GM23338 (cell line): ENCODE measurements around the gene MTX2. TPM values are rescaled to one million over a fixed set of nuclear protein-coding genes. Genes with fewer than 3 reads are reported as not detected.

Source experiments
- ATAC-seq: fragments of 200-7000 bp; cut with Tn5 transposase; 3 replicates; pipeline ENCODE4 v1.9.1; 2020
- DNase-seq: peaks from one replicate; pipeline ENCODE4 v3.0.0-alpha.2; 2015; ENCODE audit warnings: low spot score
- H2AFZ ChIP-seq: fragments of 200-600 bp; sonication (generic); 2 replicates; pipeline ENCODE4 v1.8.0; 2016; ENCODE audit warnings: antibody characterized with exemption, mild to moderate bottlenecking, moderate library complexity
- H3F3A ChIP-seq: fragments of 200-600 bp; sonication (generic); replicated peaks from 2 replicates; pipeline ENCODE4 v1.8.0; 2017; ENCODE audit warnings: antibody characterized with exemption, mixed run types, low read depth
- H3K27ac ChIP-seq: fragments of 200-600 bp; sonication (generic); 2 replicates; pipeline ENCODE4 v1.6.1; 2016; ENCODE audit warnings: low read depth
- H3K27me3 ChIP-seq: fragments of 200-600 bp; sonication (generic); 2 replicates; pipeline ENCODE4 v1.8.0; 2016; ENCODE audit warnings: mild to moderate bottlenecking, mixed run types, moderate library complexity; ENCODE audit not compliant: insufficient read depth
- H3K36me3 ChIP-seq: fragments of 200-600 bp; sonication (generic); 2 replicates; pipeline ENCODE4 v1.8.0; 2016; ENCODE audit warnings: mild to moderate bottlenecking; ENCODE audit not compliant: insufficient read depth
- H3K4me1 ChIP-seq: fragments of 200-600 bp; sonication (generic); 2 replicates; pipeline ENCODE4 v1.8.0; 2016; ENCODE audit warnings: mild to moderate bottlenecking, moderate library complexity; ENCODE audit not compliant: insufficient read depth
- H3K4me2 ChIP-seq: fragments of 200-600 bp; sonication (generic); 2 replicates; pipeline ENCODE4 v1.7.1; 2017; ENCODE audit warnings: mixed run types
- H3K4me3 ChIP-seq: fragments of 200-600 bp; sonication (generic); 2 replicates; pipeline ENCODE4 v1.6.1; 2016; ENCODE audit warnings: mixed run types
- H3K79me2 ChIP-seq: fragments of 200-600 bp; sonication (generic); replicated peaks from 2 replicates; pipeline ENCODE4 v1.8.0; 2017; ENCODE audit warnings: mild to moderate bottlenecking; ENCODE audit not compliant: insufficient read depth
- H3K9me2 ChIP-seq: fragments of 200-600 bp; sonication (generic); 2 replicates; pipeline ENCODE4 v1.8.0; 2017; ENCODE audit not compliant: insufficient read depth
- H4K20me1 ChIP-seq: fragments of 200-600 bp; sonication (generic); replicated peaks from 2 replicates; pipeline ENCODE4 v1.8.0; 2017; ENCODE audit warnings: mild to moderate bottlenecking; ENCODE audit not compliant: insufficient read depth
- H3K27ac Mint-ChIP-seq: 2 replicates; pipeline ENCODE4 v1.8.0; 2020; ENCODE audit warnings: inconsistent platforms, mild to moderate bottlenecking, moderate library complexity, mixed read lengths
- H3K27me3 Mint-ChIP-seq: 3 replicates; pipeline ENCODE4 v1.8.0; 2022; ENCODE audit warnings: low read depth, mild to moderate bottlenecking, moderate library complexity, mixed read lengths, inconsistent platforms; ENCODE audit not compliant: insufficient read depth, poor library complexity
- H3K36me3 Mint-ChIP-seq: 3 replicates; pipeline ENCODE4 v1.8.0; 2021; ENCODE audit warnings: low read depth, mild to moderate bottlenecking, inconsistent platforms, moderate library complexity, mixed read lengths
- H3K4me1 Mint-ChIP-seq: 3 replicates; pipeline ENCODE4 v1.8.0; 2020; ENCODE audit warnings: mild to moderate bottlenecking, inconsistent platforms, mixed read lengths
- H3K4me3 Mint-ChIP-seq: 3 replicates; pipeline ENCODE4 v1.8.0; 2021; ENCODE audit warnings: moderate library complexity, mild to moderate bottlenecking, inconsistent platforms, mixed read lengths
- H3K9me3 Mint-ChIP-seq: 3 replicates; pipeline ENCODE4 v1.8.0; 2020; ENCODE audit warnings: moderate library complexity, mild to moderate bottlenecking, inconsistent platforms, mixed read lengths
- CTCF ChIP-seq, 2 experiments: fragments of 200-600 bp in 1 of 2; sonication (generic) in 1 of 2; conservative IDR thresholded peaks; 2 replicates each; pipeline versions ENCODE4 v1.5.1 to v1.6.1; 2016 to 2017; ENCODE audit warnings: antibody characterized with exemption in 2 of 2, low read depth in 2 of 2, mild to moderate bottlenecking in 2 of 2, moderate library complexity in 1 of 2
- ZNF331 ChIP-seq: fragments of 250-450 bp; sonication (Bioruptor Pico); IDR thresholded peaks from 2 replicates; pipeline ENCODE4 v1.5.0; 2020; ENCODE audit warnings: low read depth, mild to moderate bottlenecking, moderate library complexity
- polyA plus RNA-seq: library from polyadenylated mRNA; unstranded; fragments of >200 nt; fragmentation: Nextera tagmentation; extraction: Ambion mirVana; gene quantifications from 2 replicates; pipeline ENCODE4 v1.2.1, GENCODE V29; 2016
- total RNA-seq: library from RNA; depleted of rRNA; stranded (reverse); fragments of >200 nt; shearing (Covaris generic); gene quantifications from 2 replicates; pipeline ENCODE4 v1.2.3, GENCODE V29; 2014; rRNA removed

Gene MTX2
- total and polyA plus RNA-seq, 2 experiments from 2014 or later = 37.5 to 81.7 TPM

GRCh38 chr2:176385838-176386237 is 116.6 kb downstream of the MTX2 start:
- Mint-ChIP-seq H3K27ac (no peak overlapping the region), H3K4me3 (no peak overlapping the region), H3K4me1 (no peaks in the 10 kb centered on the region; the same call in 2 of the 3 replicates), H3K9me3 (no peaks in the 10 kb centered on the region), H3K36me3 (no peaks in the 10 kb centered on the region), H3K27me3 (no peaks in the 10 kb centered on the region)
- peak; percentile 37 for DNase-seq
- Histone ChIP-seq H3K27ac (no peak overlapping the region), H3K4me2 (no peak overlapping the region), H3K27me3 (no peaks in the 10 kb centered on the region), H3K4me1 (no peaks in the 10 kb centered on the region), H3K79me2 (no peaks in the 10 kb centered on the region), H3K36me3 (no peaks in the 10 kb centered on the region), H4K20me1 (no peaks in the 10 kb centered on the region), H2AFZ (no peak overlapping the region), H3K4me3 (no peak overlapping the region), H3F3A (no peaks in the 10 kb centered on the region), H3K9me2 (no peaks in the 10 kb centered on the region)
- TF ChIP-seq CTCF (conservative IDR thresholded peaks at IDR 0.05; ENCODE audit: low read depth in 2 of 2) (peak; percentile 37 to 50), ZNF331 (no peak)
- peak; percentile 41 for ATAC-seq

Other genes starting within 250 kb of the MTX2 start
- 0.03 and 0.04 TPM in 2 replicates for gene EVX2, start 185.5 kb upstream of the MTX2 start, total RNA-seq
- gene EVX2, start 185.5 kb upstream of the MTX2 start, polyA plus RNA-seq = not detected in 2 replicates
- 0.47 TPM in 1 of 2 replicates, not detected in the other for gene HOXD13, start 176.7 kb upstream of the MTX2 start, total RNA-seq
- not detected in 2 replicates for gene HOXD13, start 176.7 kb upstream of the MTX2 start, polyA plus RNA-seq
- not detected in 2 replicates for gene HOXD12, start 169.6 kb upstream of the MTX2 start, total RNA-seq
- not detected in 2 replicates for gene HOXD12, start 169.6 kb upstream of the MTX2 start, polyA plus RNA-seq
- not detected in 2 replicates for gene HOXD11, start 162.2 kb upstream of the MTX2 start, total RNA-seq
- gene HOXD11, start 162.2 kb upstream of the MTX2 start, polyA plus RNA-seq = not detected in 2 replicates
- not detected in 2 replicates for gene HOXD10, start 152.7 kb upstream of the MTX2 start, total RNA-seq
- not detected in 2 replicates for gene HOXD10, start 152.7 kb upstream of the MTX2 start, polyA plus RNA-seq
- gene HOXD9, start 146.7 kb upstream of the MTX2 start, total RNA-seq = not detected in 2 replicates
- gene HOXD9, start 146.7 kb upstream of the MTX2 start, polyA plus RNA-seq = not detected in 2 replicates
- not detected in 2 replicates for gene HOXD8, start 139.7 kb upstream of the MTX2 start, total RNA-seq
- gene HOXD8, start 139.7 kb upstream of the MTX2 start, polyA plus RNA-seq = not detected in 2 replicates
- gene HOXD4, start 117.9 kb upstream of the MTX2 start, total RNA-seq = not detected in 2 replicates
- gene HOXD4, start 117.9 kb upstream of the MTX2 start, polyA plus RNA-seq = not detected in 2 replicates
- gene HOXD3, start 112.1 kb upstream of the MTX2 start, total RNA-seq = not detected in 2 replicates
- not detected in 2 replicates for gene HOXD3, start 112.1 kb upstream of the MTX2 start, polyA plus RNA-seq
- 0.39 TPM in 1 of 2 replicates, not detected in the other for gene HOXD1, start 80.8 kb upstream of the MTX2 start, total RNA-seq
- not detected in 2 replicates for gene HOXD1, start 80.8 kb upstream of the MTX2 start, polyA plus RNA-seq